GM19452 (cell line): Measurements from ENCODE around the gene AGPAT3.
A peak's percentile ranks its signal among the peaks of the same experiment; 100 is the strongest.

Experiments used
- ATAC-seq: cut with Tn5 transposase; IDR thresholded peaks from one replicate; pipeline ENCODE4 v1.9.1; 2021; ENCODE audit not compliant: unreplicated experiment

Gene AGPAT3

GRCh38 chr21:43988506-43989230 is 123.6 kb downstream of the AGPAT3 start:
- ATAC-seq, result no peak

GRCh38 chr21:43989401-43989800 is 124.4 kb downstream of the AGPAT3 start:
- no peak for ATAC-seq

GRCh38 chr21:43991447-43991991 is 126.5 kb downstream of the AGPAT3 start:
- ATAC-seq, result no peak

- ATAC-seq, result no peak
Observed at GRCh38 chr21:43992121-43992520, 127.1 kb downstream of the AGPAT3 start.

- no peak for ATAC-seq
Observed at GRCh38 chr21:43993420-43993934, 128.5 kb downstream of the AGPAT3 start.

GRCh38 chr21:43994085-43994484 is 129.1 kb downstream of the AGPAT3 start:
- ATAC-seq, result no peak

- ATAC-seq, result no peak
Observed at GRCh38 chr21:43994646-43995045, 129.6 kb downstream of the AGPAT3 start.

- ATAC-seq, result no peak
Observed at GRCh38 chr21:43995521-43996105, 130.6 kb downstream of the AGPAT3 start.

- no peak for ATAC-seq
Observed at GRCh38 chr21:43997766-43998742, 133.0 kb downstream of the AGPAT3 start.

GRCh38 chr21:44000360-44000759 is 135.3 kb downstream of the AGPAT3 start:
- ATAC-seq, result no peak

GRCh38 chr21:44002511-44002910 is 137.5 kb downstream of the AGPAT3 start:
- no peak for ATAC-seq

- no peak for ATAC-seq
Observed at GRCh38 chr21:44003307-44003966, 138.4 kb downstream of the AGPAT3 start.

- no peak for ATAC-seq
Observed at GRCh38 chr21:44005071-44005470, 140.0 kb downstream of the AGPAT3 start.

GRCh38 chr21:44005593-44005992 is 140.6 kb downstream of the AGPAT3 start:
- ATAC-seq, result no peak

- no peak for ATAC-seq
Observed at GRCh38 chr21:44006017-44006619, 141.1 kb downstream of the AGPAT3 start.

- ATAC-seq, result no peak
Observed at GRCh38 chr21:44006656-44007055, 141.6 kb downstream of the AGPAT3 start.

GRCh38 chr21:44010429-44010828 is 145.4 kb downstream of the AGPAT3 start:
- no peak for ATAC-seq

GRCh38 chr21:44011123-44011522 is 146.1 kb downstream of the AGPAT3 start:
- no peak for ATAC-seq

GRCh38 chr21:44011579-44012473 is 146.8 kb downstream of the AGPAT3 start, which contains the start of gene TRAPPC10:
TRAPPC10 (plus strand) TSS chr21:44012309; CDS start chr21:44012494, 185 bp downstream.
- ATAC-seq, result peak; percentile 69
